Right lobe of liver (tissue), 4 donors: ENCODE data around the gene POC1A.

Experiments used
- CTCF ChIP-seq, 4 donors: fragments of 200-600 bp in 3 of 4; fragments of 450-650 bp in 1 of 4; IDR thresholded peaks; one replicate each; pipeline versions ENCODE4 v1.5.1 to v1.8.0; 2016 to 2022; ENCODE audit warnings: antibody characterized with exemption in 4 of 4, mild to moderate bottlenecking in 2 of 4
- POLR2A ChIP-seq: fragments of 450-650 bp; IDR thresholded peaks from one replicate; pipeline ENCODE4 v1.6.1; 2017; ENCODE audit warnings: antibody characterized with exemption, mild to moderate bottlenecking
- donor health status: DM: no; HTN: no; CAD: no.
- donor health status: DM: no; HTN: no; CAD: no.
- donor health status: DM: no; HTN: yes; CAD: no.

DNA sequence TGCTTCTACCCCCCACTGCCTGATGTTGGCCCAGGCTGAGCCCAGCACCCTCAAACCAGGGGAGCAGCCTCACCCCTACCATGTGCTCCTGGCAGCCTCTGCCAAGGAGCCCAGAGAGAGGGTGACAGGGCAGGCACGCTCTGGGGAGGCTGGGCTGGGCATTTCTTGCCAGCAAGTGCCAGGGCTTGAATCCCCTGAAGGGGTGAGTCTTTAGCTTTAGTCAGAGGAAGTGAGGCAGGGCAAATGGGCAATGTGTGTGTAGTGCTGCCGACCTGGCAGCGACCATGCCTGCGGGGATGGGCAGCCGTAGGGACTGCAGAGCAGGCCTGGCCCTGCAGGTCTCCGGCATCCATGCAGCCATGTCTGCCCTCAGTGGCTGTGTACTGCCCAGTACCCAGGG lies 116.0 kb downstream of the POC1A start:
- TF ChIP-seq CTCF (IDR thresholded peaks at IDR 0.05) (no peak), POLR2A (no peak)
